Activated T-cell treated with anti-CD3 and anti-CD28 coated beads, Interleukin-2, amount 50 U/mL, for 48 hours (primary cell): ENCODE measurements around the gene SUMO2.
"Not testable (repeated sequence)": the region's sequence is repeated elsewhere in the genome, so short reads cannot be mapped to it uniquely, and the experiment has no call there.

Experiments used
- DNase-seq, 2 experiments: peaks; one replicate each; pipeline ENCODE4 v3.0.0-alpha.2; 2020

Gene SUMO2

GRCh38 chr17:75182569-75183436, at the start of gene SUMO2:
Gene SUMO2, minus strand, starts transcription at chr17:75182959. Its CDS starts 125 bp downstream, at chr17:75182834.
- DNase-seq = peak; percentile 97 to 99

GRCh38 chr17:75231741-75232464, 49.1 kb upstream of the SUMO2 start:
- no peak for DNase-seq

- no peak for DNase-seq
Measured at GRCh38 chr17:75231071-75231470, 48.3 kb upstream of the SUMO2 start.

- DNase-seq = no peak
Measured at GRCh38 chr17:75228847-75229246, 46.1 kb upstream of the SUMO2 start.

GRCh38 chr17:75228305-75228704, 45.5 kb upstream of the SUMO2 start:
- no peak for DNase-seq

GRCh38 chr17:75227729-75228128, 45.0 kb upstream of the SUMO2 start:
- DNase-seq = no peak

- no peak for DNase-seq
Measured at GRCh38 chr17:75225016-75225415, 42.3 kb upstream of the SUMO2 start.

- no peak for DNase-seq
Measured at GRCh38 chr17:75219815-75220214, 37.1 kb upstream of the SUMO2 start.

- DNase-seq = no peak
Measured at GRCh38 chr17:75218131-75218530, 35.4 kb upstream of the SUMO2 start.

GRCh38 chr17:75209061-75209460, 26.3 kb upstream of the SUMO2 start:
- DNase-seq = no peak

GRCh38 chr17:75208161-75208560, 25.4 kb upstream of the SUMO2 start:
- no peak for DNase-seq

- no peak for DNase-seq
Measured at GRCh38 chr17:75207760-75208159, 25.0 kb upstream of the SUMO2 start.

GRCh38 chr17:75207050-75207407, 24.3 kb upstream of the SUMO2 start:
- DNase-seq = not testable (repeated sequence)

GRCh38 chr17:75205793-75206163, 23.0 kb upstream of the SUMO2 start:
- no peak for DNase-seq

- DNase-seq = peak; percentile 94 to 96
Measured at GRCh38 chr17:75205037-75205792, 22.5 kb upstream of the SUMO2 start, which contains the start of gene NUP85. Gene NUP85, plus strand, starts transcription at chr17:75205679. Its CDS starts 83 bp downstream, at chr17:75205762.

GRCh38 chr17:75199886-75200618, 17.3 kb upstream of the SUMO2 start:
- DNase-seq = no peak

- no peak for DNase-seq
Measured at GRCh38 chr17:75194879-75195278, 12.1 kb upstream of the SUMO2 start.

- no peak for DNase-seq
Measured at GRCh38 chr17:75191584-75191983, 8.8 kb upstream of the SUMO2 start.

GRCh38 chr17:75188614-75189013, 5.9 kb upstream of the SUMO2 start:
- DNase-seq = no peak

GRCh38 chr17:75183999-75184884, 1.5 kb upstream of the SUMO2 start:
- no peak for DNase-seq

- no peak for DNase-seq
Measured at GRCh38 chr17:75182319-75182568, 515 bp downstream of the SUMO2 start.
